Measurements from ENCODE around the gene FAM237B. TPM values are rescaled to one million over a fixed set of nuclear protein-coding genes. Genes with fewer than 3 reads are reported as not detected.
"Not testable (repeated sequence)": the region's sequence is repeated elsewhere in the genome, so short reads cannot be mapped to it uniquely, and the experiment has no call there.

Gene FAM237B
- not detected for total RNA-seq

- CTCF ChIA-PET: interaction anchor here (2.3 kb wide), 1 partner anchor 25 kb away, joined by 6 read pairs; no protein-coding TSS in a partner anchor
These were observed at the start of gene FAM237B for GRCh38 chr7:90320801-90321494. Gene FAM237B (minus strand): TSS chr7:90321304. CDS start chr7:90319748, 1,556 bp downstream.

GRCh38 chr7:90351987-90352386, 30.9 kb upstream of the FAM237B start:
- POLR2A ChIA-PET: interaction anchor here (1.0 kb wide), 1 partner anchor 16 kb away, joined by 4 read pairs; no protein-coding TSS in a partner anchor
- H3K27me3 Mint-ChIP-seq: no peaks in the 10 kb centered on the region
- H3K9me3 Mint-ChIP-seq: peaks cover 5% of the 10 kb centered on the region
- no peak overlapping the region for H3K4me3 Mint-ChIP-seq
- H3K27ac Mint-ChIP-seq: no peak overlapping the region
- CTCF ChIA-PET: interaction anchor here (0.9 kb wide), 1 partner anchor 17 kb away, joined by 3 read pairs; no protein-coding TSS in a partner anchor
- H3K36me3 Mint-ChIP-seq: peaks cover 38% of the 10 kb centered on the region
- intact Hi-C loops (cut with micrococcal nuclease): no loop called here
- no peak for DNase-seq
- H3K4me1 Mint-ChIP-seq (ENCODE audit: low read depth): peaks cover 34% of the 10 kb centered on the region

More at GRCh38 chr7:90320801-90321494, at the start of gene FAM237B:
- intact Hi-C loops (cut with micrococcal nuclease): no loop called here
- Mint-ChIP-seq H3K9me3 (no peaks in the 10 kb centered on the region), H3K27me3 (peaks cover 40% of the 10 kb centered on the region), H3K4me1 (ENCODE audit: low read depth) (peaks cover 11% of the 10 kb centered on the region), H3K4me3 (no peak within 1 kb of the TSS), H3K27ac (no peak within 1 kb of the TSS), H3K36me3 (no peaks in the 10 kb centered on the region)
- DNase-seq: no peak
- POLR2A ChIA-PET: no interaction called here

GRCh38 chr7:90350032-90350431, 28.9 kb upstream of the FAM237B start:
- H3K27me3 Mint-ChIP-seq; H3K9me3 Mint-ChIP-seq; intact Hi-C loops (cut with micrococcal nuclease); POLR2A ChIA-PET; H3K4me3 Mint-ChIP-seq; H3K27ac Mint-ChIP-seq; CTCF ChIA-PET; DNase-seq: not testable (repeated sequence)
- peaks cover 22% of the 10 kb centered on the region for H3K36me3 Mint-ChIP-seq
- H3K4me1 Mint-ChIP-seq (ENCODE audit: low read depth): peaks cover 43% of the 10 kb centered on the region

- Mint-ChIP-seq H3K9me3 (no peaks in the 10 kb centered on the region), H3K27me3 (no peaks in the 10 kb centered on the region), H3K4me1 (ENCODE audit: low read depth) (peaks cover 44% of the 10 kb centered on the region), H3K27ac (no peak overlapping the region), H3K36me3 (peaks cover 20% of the 10 kb centered on the region), H3K4me3 (no peak overlapping the region)
- ChIA-PET POLR2A (no interaction called here), CTCF (no interaction called here)
- intact Hi-C loops (cut with micrococcal nuclease): loop anchor here (5.0 to 10.0 kb wide), 2 partner anchors 197 to 1345 kb away; partner anchors contain the start of gene STEAP1
- DNase-seq: no peak
These were observed 28.2 kb upstream of the FAM237B start for GRCh38 chr7:90349305-90349704.

GRCh38 chr7:90347759-90348158, 26.7 kb upstream of the FAM237B start:
- Mint-ChIP-seq H3K4me3 (peak overlapping the region; percentile 94), H3K36me3 (peaks cover 17% of the 10 kb centered on the region), H3K9me3 (no peaks in the 10 kb centered on the region), H3K27me3 (no peaks in the 10 kb centered on the region), H3K27ac (peak overlapping the region; percentile 93), H3K4me1 (ENCODE audit: low read depth) (peaks cover 42% of the 10 kb centered on the region)
- intact Hi-C loops (cut with micrococcal nuclease): loop anchor here (5.0 to 10.0 kb wide), 2 partner anchors 195 to 1343 kb away; partner anchors contain the start of gene STEAP1
- ChIA-PET POLR2A (no interaction called here), CTCF (interaction anchor here (1.0 kb wide), 1 partner anchor 56 kb away, joined by 3 read pairs; the partner anchor contains the start of gene CLDN12)
- no peak for DNase-seq

- Mint-ChIP-seq H3K27me3 (no peaks in the 10 kb centered on the region), H3K9me3 (no peaks in the 10 kb centered on the region), H3K4me3 (peak within 1 kb of the TSS; percentile 94), H3K27ac (peak within 1 kb of the TSS; percentile 93), H3K4me1 (ENCODE audit: low read depth) (peaks cover 40% of the 10 kb centered on the region), H3K36me3 (peaks cover 15% of the 10 kb centered on the region)
- CTCF ChIA-PET: interaction anchor here (0.7 to 1.7 kb wide), 13 partner anchors 9 to 212 kb away, joined by 3 to 9 read pairs (median 3); partner anchors contain the start of genes FAM237B, STEAP1 and STEAP2
- intact Hi-C loops (cut with micrococcal nuclease): loop anchor here (1.0 to 10.0 kb wide), 5 partner anchors 57 to 1342 kb away; partner anchors contain the start of genes CFAP69, CLDN12 and STEAP1
- DNase-seq: peak; percentile 97
- POLR2A ChIA-PET: interaction anchor here (0.6 to 1.2 kb wide), 3 partner anchors 10 to 57 kb away, joined by 3 to 4 read pairs (median 4); partner anchors contain the start of gene CLDN12
These were observed 25.4 kb upstream of the FAM237B start, which contains the start of gene GTPBP10 for GRCh38 chr7:90346336-90347125. Gene GTPBP10 (plus strand): TSS chr7:90346716. CDS start chr7:90346742, 26 bp downstream.

- Mint-ChIP-seq H3K4me1 (ENCODE audit: low read depth) (peaks cover 37% of the 10 kb centered on the region), H3K36me3 (peaks cover 15% of the 10 kb centered on the region), H3K4me3 (peak overlapping the region; percentile 94), H3K9me3 (no peaks in the 10 kb centered on the region), H3K27ac (peak overlapping the region; percentile 93), H3K27me3 (no peaks in the 10 kb centered on the region)
- POLR2A ChIA-PET: interaction anchor here (0.6 to 1.2 kb wide), 3 partner anchors 9 to 58 kb away, joined by 3 to 4 read pairs (median 4); partner anchors contain the start of gene CLDN12
- intact Hi-C loops (cut with micrococcal nuclease): loop anchor here (1.0 to 10.0 kb wide), 5 partner anchors 58 to 1341 kb away; partner anchors contain the start of genes CFAP69, CLDN12 and STEAP1
- CTCF ChIA-PET: interaction anchor here (0.7 to 1.7 kb wide), 13 partner anchors 9 to 213 kb away, joined by 3 to 9 read pairs (median 3); partner anchors contain the start of genes FAM237B, STEAP1 and STEAP2
- no peak for DNase-seq
These were observed 24.7 kb upstream of the FAM237B start for GRCh38 chr7:90345595-90346335.

- CTCF ChIA-PET: interaction anchor here (1.2 to 1.7 kb wide), 4 partner anchors 11 to 191 kb away, joined by 3 to 8 read pairs (median 5); partner anchors contain the start of genes STEAP1 and STEAP2
- no peak for DNase-seq
- Mint-ChIP-seq H3K4me3 (no peak overlapping the region), H3K27me3 (no peaks in the 10 kb centered on the region), H3K4me1 (ENCODE audit: low read depth) (peaks cover 31% of the 10 kb centered on the region), H3K36me3 (peaks cover 12% of the 10 kb centered on the region), H3K27ac (peak overlapping the region; percentile 93), H3K9me3 (no peaks in the 10 kb centered on the region)
- POLR2A ChIA-PET: interaction anchor here (1.2 kb wide), 1 partner anchor 59 kb away, joined by 4 read pairs; the partner anchor contains the start of gene CLDN12
- intact Hi-C loops (cut with micrococcal nuclease): loop anchor here (5.0 to 10.0 kb wide), 2 partner anchors 193 to 1340 kb away; partner anchors contain the start of gene STEAP1
These were observed 23.9 kb upstream of the FAM237B start for GRCh38 chr7:90345016-90345415.

- H3K36me3 Mint-ChIP-seq: no peaks in the 10 kb centered on the region
- CTCF ChIA-PET: interaction anchor here (1.3 kb wide), 1 partner anchor 9 kb away, joined by 5 read pairs; the partner anchor contains the start of gene GTPBP10
- peaks cover 3% of the 10 kb centered on the region for H3K9me3 Mint-ChIP-seq
- H3K4me3 Mint-ChIP-seq: no peak overlapping the region
- DNase-seq: no peak
- H3K4me1 Mint-ChIP-seq (ENCODE audit: low read depth): no peaks in the 10 kb centered on the region
- POLR2A ChIA-PET: interaction anchor here (0.6 to 1.5 kb wide), 2 partner anchors 9 to 15 kb away, joined by 3 to 4 read pairs; no protein-coding TSS in a partner anchor
- intact Hi-C loops (cut with micrococcal nuclease): no loop called here
- H3K27ac Mint-ChIP-seq: no peak overlapping the region
- H3K27me3 Mint-ChIP-seq: peaks cover 3% of the 10 kb centered on the region
These were observed 16.0 kb upstream of the FAM237B start for GRCh38 chr7:90337106-90337505.

GRCh38 chr7:90334926-90335325, 13.8 kb upstream of the FAM237B start:
- H3K9me3 Mint-ChIP-seq; H3K27ac Mint-ChIP-seq; H3K27me3 Mint-ChIP-seq; H3K36me3 Mint-ChIP-seq; H3K4me1 Mint-ChIP-seq (ENCODE audit: low read depth); DNase-seq; POLR2A ChIA-PET; intact Hi-C loops (cut with micrococcal nuclease); H3K4me3 Mint-ChIP-seq: not testable (repeated sequence)
- CTCF ChIA-PET: interaction anchor here (1.0 kb wide), 1 partner anchor 24 kb away, joined by 3 read pairs; no protein-coding TSS in a partner anchor
